H1 (cell line): ENCODE data around the gene USP43. TPM values are rescaled to one million over a fixed set of nuclear protein-coding genes. Genes with fewer than 3 reads are reported as not detected.

Experiments used
- CTCF ChIA-PET: fragments of 300-600 bp; sonication (Branson Sonifier 250); formaldehyde crosslinking; loops from one replicate; lab custom pipeline; 2021; ENCODE audit not compliant: partially characterized antibody; lab: Charles Lee
- POLR2A ChIA-PET: fragments of 300-600 bp; sonication (Branson Sonifier 250); formaldehyde crosslinking; loops from one replicate; lab custom pipeline; 2021; ENCODE audit warnings: inconsistent platforms; ENCODE audit not compliant: partially characterized antibody; lab: Charles Lee
- DNase-seq, 2 experiments: peaks; one replicate each; pipeline versions ENCODE4 v3.0.0 to v3.0.0-alpha.2; 2010 to 2022; ENCODE audit warnings: low spot score in 2 of 2, low read depth in 1 of 2, mixed read lengths in 1 of 2
- FAIRE-seq: peaks from 2 replicates; lab custom pipeline; 2011; peaks lifted over from hg19 to GRCh38; lab: Jason Lieb, UNC
- H2AFZ ChIP-seq: 2 replicates; pipeline ENCODE4 v1.8.1; 2012; ENCODE audit warnings: low read length, inconsistent platforms
- H2AK5ac ChIP-seq: 2 replicates; pipeline ENCODE4 v1.6.1; 2013; ENCODE audit warnings: low read depth, low read length
- H2BK120ac ChIP-seq: replicated peaks from 2 replicates; pipeline ENCODE3; 2013; ENCODE audit warnings: low read depth, low read length, inconsistent platforms
- H2BK12ac ChIP-seq: 2 replicates; pipeline ENCODE4 v1.6.1; 2013; ENCODE audit warnings: low read depth, low read length
- H2BK15ac ChIP-seq: 2 replicates; pipeline ENCODE4 v1.6.1; 2013; ENCODE audit warnings: low read length
- H2BK20ac ChIP-seq: 2 replicates; pipeline ENCODE4 v1.6.1; 2013; ENCODE audit warnings: low read length
- H2BK5ac ChIP-seq: 2 replicates; pipeline ENCODE4 v1.6.1; 2013; ENCODE audit warnings: low read depth, low read length
- H3K14ac ChIP-seq: 2 replicates; pipeline ENCODE4 v1.6.1; 2013; ENCODE audit warnings: inconsistent platforms; ENCODE audit not compliant: insufficient read length
- H3K18ac ChIP-seq: 2 replicates; pipeline ENCODE4 v1.6.1; 2013; ENCODE audit warnings: low read length; ENCODE audit errors: extremely low read depth
- H3K23ac ChIP-seq: 2 replicates; pipeline ENCODE4 v1.6.1; 2013; ENCODE audit warnings: inconsistent platforms; ENCODE audit not compliant: insufficient read length
- H3K23me2 ChIP-seq: 2 replicates; pipeline ENCODE4 v1.6.1; 2013; ENCODE audit warnings: low read depth, low read length
- H3K27ac ChIP-seq: 2 replicates; pipeline ENCODE4 v1.6.1; 2011; ENCODE audit warnings: low read depth, low read length, inconsistent platforms
- H3K27me3 ChIP-seq, 4 experiments: replicated peaks in 1 of 4; 1 replicate in 1 of 4; 2 replicates in 3 of 4; pipeline versions ENCODE4 v1.6.1 to v1.8.1; 2011 to 2013; ENCODE audit warnings: low read length in 3 of 4, mild to moderate bottlenecking in 3 of 4, inconsistent platforms in 2 of 4, mixed read lengths in 2 of 4, moderate library complexity in 1 of 4; ENCODE audit not compliant: control insufficient read depth in 3 of 4, insufficient read depth in 3 of 4; ENCODE audit errors: extremely low read depth in 1 of 4
- H3K36me3 ChIP-seq, 4 experiments: 2 replicates each; pipeline versions ENCODE4 v1.6.1 to v1.8.1; 2011 to 2013; ENCODE audit warnings: mild to moderate bottlenecking in 4 of 4, low read length in 3 of 4, moderate library complexity in 2 of 4, control low read depth in 1 of 4, inconsistent platforms in 1 of 4; ENCODE audit not compliant: insufficient read depth in 4 of 4, control insufficient read depth in 2 of 4
- H3K4ac ChIP-seq: replicated peaks from 2 replicates; pipeline ENCODE3; 2013; ENCODE audit warnings: low read length, low read depth, mixed read lengths, inconsistent platforms; ENCODE audit not compliant: insufficient read length
- H3K4me1 ChIP-seq, 4 experiments: replicated peaks in 1 of 4; 1 replicate in 1 of 4; 2 replicates in 3 of 4; pipeline versions ENCODE4 v1.6.1 to v1.8.1; 2011 to 2013; ENCODE audit warnings: low read length in 3 of 4, inconsistent platforms in 2 of 4, mixed read lengths in 1 of 4; ENCODE audit not compliant: insufficient read depth in 4 of 4, control insufficient read depth in 3 of 4
- H3K4me2 ChIP-seq, 2 experiments: 2 replicates each; pipeline versions ENCODE4 v1.6.1 to v1.8.1; 2011 to 2013; ENCODE audit warnings: low read depth in 2 of 2, low read length in 2 of 2, control low read depth in 1 of 2, inconsistent platforms in 1 of 2, mild to moderate bottlenecking in 1 of 2; ENCODE audit not compliant: insufficient read depth in 1 of 2
- H3K4me3 ChIP-seq, 4 experiments: fragments of 200-600, 300-600 bp in 1 of 4; sonication (generic), shearing (Covaris generic), sonication (Bioruptor Twin) in 1 of 4; 2 replicates each; pipeline versions ENCODE4 v1.5.1 to v1.8.1; 2011 to 2016; ENCODE audit warnings: low read length in 4 of 4, low read depth in 3 of 4, control low read depth in 2 of 4, inconsistent platforms in 2 of 4, mild to moderate bottlenecking in 2 of 4, mixed read lengths in 1 of 4, moderate library complexity in 1 of 4; ENCODE audit not compliant: insufficient read depth in 2 of 4; ENCODE audit errors: extremely low read depth in 1 of 4
- H3K56ac ChIP-seq: replicated peaks from 2 replicates; pipeline ENCODE3; 2013; ENCODE audit warnings: low read depth, mild to moderate bottlenecking, mixed read lengths, low read length, inconsistent platforms; ENCODE audit not compliant: insufficient read length
- H3K79me1 ChIP-seq: 2 replicates; pipeline ENCODE4 v1.6.1; 2013; ENCODE audit warnings: low read depth, low read length, control low read depth
- H3K79me2 ChIP-seq, 2 experiments: 2 replicates each; pipeline versions ENCODE4 v1.6.1 to v1.8.1; 2012 to 2013; ENCODE audit warnings: low read length in 2 of 2, mild to moderate bottlenecking in 2 of 2, inconsistent platforms in 1 of 2; ENCODE audit not compliant: insufficient read depth in 2 of 2, control insufficient read depth in 1 of 2
- H3K9ac ChIP-seq, 4 experiments: replicated peaks in 1 of 4; 1 replicate in 1 of 4; 2 replicates in 3 of 4; pipeline versions ENCODE4 v1.6.1 to v1.8.1; 2011 to 2013; ENCODE audit warnings: low read depth in 3 of 4, low read length in 3 of 4, control low read depth in 2 of 4, mild to moderate bottlenecking in 2 of 4, moderate library complexity in 2 of 4, inconsistent platforms in 1 of 4; ENCODE audit errors: extremely low read depth in 1 of 4
- H3K9me3 ChIP-seq, 2 experiments: 2 replicates each; pipeline versions ENCODE4 v1.6.1 to v1.8.1; 2012 to 2013; ENCODE audit warnings: mild to moderate bottlenecking in 2 of 2, moderate library complexity in 2 of 2, control low read depth in 1 of 2, inconsistent platforms in 1 of 2, low read depth in 1 of 2, low read length in 1 of 2, mixed read lengths in 1 of 2; ENCODE audit not compliant: insufficient read depth in 2 of 2
- H4K20me1 ChIP-seq, 2 experiments: replicated peaks in 1 of 2; 2 replicates each; pipeline versions ENCODE3 to v1.8.1; 2011 to 2013; ENCODE audit warnings: inconsistent platforms in 2 of 2, low read length in 2 of 2, mild to moderate bottlenecking in 1 of 2; ENCODE audit not compliant: insufficient read depth in 2 of 2, control insufficient read depth in 1 of 2
- H4K5ac ChIP-seq: 2 replicates; pipeline ENCODE4 v1.6.1; 2013; ENCODE audit warnings: low read length, low read depth, mixed read lengths, inconsistent platforms; ENCODE audit not compliant: insufficient read length
- H4K8ac ChIP-seq: 2 replicates; pipeline ENCODE4 v1.8.0; 2013; ENCODE audit warnings: mild to moderate bottlenecking, moderate library complexity, low read length, inconsistent platforms; ENCODE audit not compliant: insufficient read depth; ENCODE audit errors: extremely low read depth
- H4K91ac ChIP-seq: replicated peaks from 2 replicates; pipeline ENCODE3; 2013; ENCODE audit warnings: low read length, mixed read lengths, inconsistent platforms; ENCODE audit not compliant: insufficient read length
- WGBS, 2 experiments: shearing (Covaris generic) in 1 of 2; methylation state at CpG; one replicate each; pipeline versions ENCODE4 v1.1.6 to v1.1.7; 2013 to 2015; ENCODE audit warnings: low lambda C conversion rate in 2 of 2, mixed read lengths in 2 of 2, inconsistent platforms in 1 of 2, low coverage in 1 of 2, missing lambda C conversion rate in 1 of 2; ENCODE audit not compliant: insufficient replicate concordance in 2 of 2, insufficient coverage in 1 of 2, insufficient read length in 1 of 2; ENCODE audit errors: extremely low coverage in 1 of 2, missing lambda C conversion rate in 1 of 2; 5-methylcytosine and 5-hydroxymethylcytosine counted together
- polyA plus RNA-seq, 7 experiments: library from polyadenylated mRNA; depleted of rRNA in 3 of 7; stranded (reverse) in 5 of 7; unstranded in 2 of 7; fragments of >200 nt in 5 of 7; fragments of 200-250 nt in 2 of 7; gene quantifications; 1 replicate in 5 of 7; 2 replicates in 1 of 7; 4 replicates in 1 of 7; pipeline versions ENCODE4 v1.2.1 to v1.2.3, GENCODE V29; 2011 to 2013; ENCODE audit warnings: missing spikeins in 2 of 7, mixed read lengths in 2 of 7
- total RNA-seq: library from RNA; stranded (reverse); fragmentation: NEBNext Ultra II Directional; extraction: Animal tissue kit (Norgen Biotek cat#: 25700); gene quantifications from 2 replicates; pipeline ENCODE4 v1.2.1, GENCODE V29; 2021
- TF ChIP-seq, protein P1 (sequence below): fragments of 300-600 bp; sonication (generic); IDR thresholded peaks from 2 replicates; pipeline ENCODE4 v1.7.1; 2012; ENCODE audit warnings: low read length, moderate library complexity, mild to moderate bottlenecking, inconsistent platforms; ENCODE audit not compliant: insufficient replicate concordance

The USP43 gene
- total and polyA plus RNA-seq, 2 of the 8 experiments (the other 6 are each of a cell fraction or from before 2014, with no cell fraction given), result 3.0 to 7.2 TPM

DNA sequence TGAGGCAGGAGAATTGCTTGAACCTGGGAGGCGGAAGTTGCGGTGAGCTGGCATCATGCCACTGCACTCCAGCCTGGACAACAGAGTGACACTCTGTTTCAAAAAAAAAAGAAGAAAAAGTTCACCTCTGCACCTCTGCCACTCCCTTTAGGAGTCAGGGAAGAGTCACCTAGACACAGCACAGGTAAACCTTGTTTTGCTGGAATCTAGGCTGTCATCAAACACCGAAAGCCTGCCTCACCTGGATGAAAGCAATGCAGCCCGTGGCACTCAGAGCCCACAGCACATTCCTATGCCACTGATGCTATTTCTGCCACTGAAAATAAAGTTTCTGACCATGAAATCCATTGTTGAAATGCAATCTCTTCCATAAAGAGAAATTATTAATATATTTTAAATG lies 46.7 kb upstream of the USP43 start:
- no peaks in the 10 kb centered on the region for H3K23me2 ChIP-seq
- no peak overlapping the region for H3K4me3 ChIP-seq
- no peak overlapping the region for H2BK5ac ChIP-seq
- no peaks in the 10 kb centered on the region for H3K9me3 ChIP-seq
- DNase-seq, result no peak
- H3K27me3 ChIP-seq, result no peaks in the 10 kb centered on the region
- no peak overlapping the region for H4K8ac ChIP-seq
- no peak overlapping the region for H3K4me2 ChIP-seq
- FAIRE-seq, result no peak
- no peak overlapping the region for H2BK15ac ChIP-seq
- no peak overlapping the region for H2BK120ac ChIP-seq
- H2AFZ ChIP-seq, result no peak overlapping the region
- no peak overlapping the region for H3K4ac ChIP-seq
- H4K20me1 ChIP-seq, result no peaks in the 10 kb centered on the region
- H3K18ac ChIP-seq, result no peak overlapping the region
- no peak overlapping the region for H2BK20ac ChIP-seq
- no peak overlapping the region for H3K27ac ChIP-seq
- no peak overlapping the region for H2AK5ac ChIP-seq
- no peak overlapping the region for H3K9ac ChIP-seq
- POLR2A ChIA-PET, result no interaction called here
- no peaks in the 10 kb centered on the region for H3K79me2 ChIP-seq
- no peaks in the 10 kb centered on the region for H3K79me1 ChIP-seq
- H3K4me1 ChIP-seq, result no peaks in the 10 kb centered on the region
- no peak overlapping the region for H3K23ac ChIP-seq
- H3K56ac ChIP-seq, result no peak overlapping the region
- no peak overlapping the region for H4K91ac ChIP-seq
- H3K14ac ChIP-seq, result no peak overlapping the region
- WGBS, 2 experiments, result 88% methylated on average over 4 of the region's 4 CpGs; no CpG with 5 or more reads in 1 of the 2 experiments
- CTCF ChIA-PET, result no interaction called here
- no peak overlapping the region for H4K5ac ChIP-seq
- H3K36me3 ChIP-seq, result no peaks in the 10 kb centered on the region
- no peak overlapping the region for H2BK12ac ChIP-seq
- TF ChIP-seq, protein P1, sequence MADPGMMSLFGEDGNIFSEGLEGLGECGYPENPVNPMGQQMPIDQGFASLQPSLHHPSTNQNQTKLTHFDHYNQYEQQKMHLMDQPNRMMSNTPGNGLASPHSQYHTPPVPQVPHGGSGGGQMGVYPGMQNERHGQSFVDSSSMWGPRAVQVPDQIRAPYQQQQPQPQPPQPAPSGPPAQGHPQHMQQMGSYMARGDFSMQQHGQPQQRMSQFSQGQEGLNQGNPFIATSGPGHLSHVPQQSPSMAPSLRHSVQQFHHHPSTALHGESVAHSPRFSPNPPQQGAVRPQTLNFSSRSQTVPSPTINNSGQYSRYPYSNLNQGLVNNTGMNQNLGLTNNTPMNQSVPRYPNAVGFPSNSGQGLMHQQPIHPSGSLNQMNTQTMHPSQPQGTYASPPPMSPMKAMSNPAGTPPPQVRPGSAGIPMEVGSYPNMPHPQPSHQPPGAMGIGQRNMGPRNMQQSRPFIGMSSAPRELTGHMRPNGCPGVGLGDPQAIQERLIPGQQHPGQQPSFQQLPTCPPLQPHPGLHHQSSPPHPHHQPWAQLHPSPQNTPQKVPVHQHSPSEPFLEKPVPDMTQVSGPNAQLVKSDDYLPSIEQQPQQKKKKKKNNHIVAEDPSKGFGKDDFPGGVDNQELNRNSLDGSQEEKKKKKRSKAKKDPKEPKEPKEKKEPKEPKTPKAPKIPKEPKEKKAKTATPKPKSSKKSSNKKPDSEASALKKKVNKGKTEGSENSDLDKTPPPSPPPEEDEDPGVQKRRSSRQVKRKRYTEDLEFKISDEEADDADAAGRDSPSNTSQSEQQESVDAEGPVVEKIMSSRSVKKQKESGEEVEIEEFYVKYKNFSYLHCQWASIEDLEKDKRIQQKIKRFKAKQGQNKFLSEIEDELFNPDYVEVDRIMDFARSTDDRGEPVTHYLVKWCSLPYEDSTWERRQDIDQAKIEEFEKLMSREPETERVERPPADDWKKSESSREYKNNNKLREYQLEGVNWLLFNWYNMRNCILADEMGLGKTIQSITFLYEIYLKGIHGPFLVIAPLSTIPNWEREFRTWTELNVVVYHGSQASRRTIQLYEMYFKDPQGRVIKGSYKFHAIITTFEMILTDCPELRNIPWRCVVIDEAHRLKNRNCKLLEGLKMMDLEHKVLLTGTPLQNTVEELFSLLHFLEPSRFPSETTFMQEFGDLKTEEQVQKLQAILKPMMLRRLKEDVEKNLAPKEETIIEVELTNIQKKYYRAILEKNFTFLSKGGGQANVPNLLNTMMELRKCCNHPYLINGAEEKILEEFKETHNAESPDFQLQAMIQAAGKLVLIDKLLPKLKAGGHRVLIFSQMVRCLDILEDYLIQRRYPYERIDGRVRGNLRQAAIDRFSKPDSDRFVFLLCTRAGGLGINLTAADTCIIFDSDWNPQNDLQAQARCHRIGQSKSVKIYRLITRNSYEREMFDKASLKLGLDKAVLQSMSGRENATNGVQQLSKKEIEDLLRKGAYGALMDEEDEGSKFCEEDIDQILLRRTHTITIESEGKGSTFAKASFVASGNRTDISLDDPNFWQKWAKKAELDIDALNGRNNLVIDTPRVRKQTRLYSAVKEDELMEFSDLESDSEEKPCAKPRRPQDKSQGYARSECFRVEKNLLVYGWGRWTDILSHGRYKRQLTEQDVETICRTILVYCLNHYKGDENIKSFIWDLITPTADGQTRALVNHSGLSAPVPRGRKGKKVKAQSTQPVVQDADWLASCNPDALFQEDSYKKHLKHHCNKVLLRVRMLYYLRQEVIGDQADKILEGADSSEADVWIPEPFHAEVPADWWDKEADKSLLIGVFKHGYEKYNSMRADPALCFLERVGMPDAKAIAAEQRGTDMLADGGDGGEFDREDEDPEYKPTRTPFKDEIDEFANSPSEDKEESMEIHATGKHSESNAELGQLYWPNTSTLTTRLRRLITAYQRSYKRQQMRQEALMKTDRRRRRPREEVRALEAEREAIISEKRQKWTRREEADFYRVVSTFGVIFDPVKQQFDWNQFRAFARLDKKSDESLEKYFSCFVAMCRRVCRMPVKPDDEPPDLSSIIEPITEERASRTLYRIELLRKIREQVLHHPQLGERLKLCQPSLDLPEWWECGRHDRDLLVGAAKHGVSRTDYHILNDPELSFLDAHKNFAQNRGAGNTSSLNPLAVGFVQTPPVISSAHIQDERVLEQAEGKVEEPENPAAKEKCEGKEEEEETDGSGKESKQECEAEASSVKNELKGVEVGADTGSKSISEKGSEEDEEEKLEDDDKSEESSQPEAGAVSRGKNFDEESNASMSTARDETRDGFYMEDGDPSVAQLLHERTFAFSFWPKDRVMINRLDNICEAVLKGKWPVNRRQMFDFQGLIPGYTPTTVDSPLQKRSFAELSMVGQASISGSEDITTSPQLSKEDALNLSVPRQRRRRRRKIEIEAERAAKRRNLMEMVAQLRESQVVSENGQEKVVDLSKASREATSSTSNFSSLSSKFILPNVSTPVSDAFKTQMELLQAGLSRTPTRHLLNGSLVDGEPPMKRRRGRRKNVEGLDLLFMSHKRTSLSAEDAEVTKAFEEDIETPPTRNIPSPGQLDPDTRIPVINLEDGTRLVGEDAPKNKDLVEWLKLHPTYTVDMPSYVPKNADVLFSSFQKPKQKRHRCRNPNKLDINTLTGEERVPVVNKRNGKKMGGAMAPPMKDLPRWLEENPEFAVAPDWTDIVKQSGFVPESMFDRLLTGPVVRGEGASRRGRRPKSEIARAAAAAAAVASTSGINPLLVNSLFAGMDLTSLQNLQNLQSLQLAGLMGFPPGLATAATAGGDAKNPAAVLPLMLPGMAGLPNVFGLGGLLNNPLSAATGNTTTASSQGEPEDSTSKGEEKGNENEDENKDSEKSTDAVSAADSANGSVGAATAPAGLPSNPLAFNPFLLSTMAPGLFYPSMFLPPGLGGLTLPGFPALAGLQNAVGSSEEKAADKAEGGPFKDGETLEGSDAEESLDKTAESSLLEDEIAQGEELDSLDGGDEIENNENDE, result no peak
